Uterus (tissue), 2 donors: ENCODE data around the gene TRIO.

Experiments
- CTCF ChIP-seq, 4 experiments: fragments of 200-600 bp in 2 of 4; fragments of 450-650 bp in 2 of 4; sonication (generic) in 2 of 4; IDR thresholded peaks; one replicate each; pipeline ENCODE4 v1.5.1; 2016 to 2019; ENCODE audit warnings: antibody characterized with exemption in 4 of 4, mild to moderate bottlenecking in 2 of 4, moderate library complexity in 1 of 4
- POLR2A ChIP-seq, 2 donors: fragments of 450-650 bp; IDR thresholded peaks; one replicate each; pipeline ENCODE4 v1.6.1; 2016; ENCODE audit warnings: antibody characterized with exemption in 2 of 2, mild to moderate bottlenecking in 1 of 2, moderate library complexity in 1 of 2

GRCh38 chr5:14405706-14406553 is 262.8 kb downstream of the TRIO start:
- TF ChIP-seq CTCF (IDR thresholded peaks at IDR 0.05) (no peak), POLR2A (IDR thresholded peaks at IDR 0.05) (no peak)
